Stimulated activated CD4-positive, alpha-beta T cell treated with anti-CD3 and anti-CD28 coated beads, TNF-alpha, amount 100 ng/mL, for 1 hour (primary cell): Measurements from ENCODE around the gene NHP2.
A peak's percentile ranks its signal among the peaks of the same experiment; 100 is the strongest.

Source experiments
- DNase-seq, 3 donors: peaks; one replicate each; pipeline ENCODE4 v3.0.0-alpha.2; 2020; ENCODE audit warnings: low read depth in 3 of 3, low spot score in 1 of 3

NHP2 gene

GRCh38 chr5:178115136-178115813 lies 38.4 kb downstream of the NHP2 start:
- no peak for DNase-seq

DNA sequence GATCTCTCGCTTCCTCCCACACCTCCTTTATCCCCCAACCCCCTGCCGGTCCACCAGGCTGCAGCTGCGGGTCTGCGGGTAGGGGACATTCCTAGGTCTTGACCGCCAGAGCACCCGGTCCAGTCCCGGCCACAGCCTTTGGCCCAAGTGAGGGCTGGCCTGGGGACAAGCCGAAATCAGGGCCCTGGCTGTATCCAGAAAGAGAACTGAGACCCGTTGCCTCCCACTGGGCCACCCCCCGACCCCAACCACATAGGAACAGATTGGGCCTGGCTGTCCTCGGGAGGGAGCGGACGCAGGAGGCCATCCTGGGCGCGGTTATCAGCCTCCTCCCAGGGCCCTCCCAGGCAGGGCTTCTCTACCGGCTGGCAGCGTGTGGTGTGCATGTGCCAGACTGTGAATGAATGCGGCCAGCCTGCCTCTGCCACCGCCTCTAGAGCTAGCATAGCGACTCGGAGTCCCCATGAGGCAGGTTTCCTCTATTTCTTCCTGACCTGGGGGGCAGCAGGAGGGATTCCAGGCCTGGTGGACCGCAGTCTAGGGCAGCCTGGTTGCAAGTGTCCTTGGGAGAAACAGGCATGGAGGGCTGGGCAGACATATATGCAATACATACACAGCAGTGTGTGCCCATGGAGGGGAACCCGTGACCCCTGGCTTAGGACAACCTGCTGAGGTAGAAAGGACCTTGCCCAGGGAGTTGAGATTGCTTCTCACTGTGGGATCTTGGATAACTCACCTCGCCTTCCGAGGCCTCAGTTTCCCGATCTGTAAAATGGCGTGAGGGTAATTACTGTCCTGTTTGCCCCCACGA lies 39.2 kb downstream of the NHP2 start:
- peak in 1 of 3 donors; percentile 20 for DNase-seq

DNA sequence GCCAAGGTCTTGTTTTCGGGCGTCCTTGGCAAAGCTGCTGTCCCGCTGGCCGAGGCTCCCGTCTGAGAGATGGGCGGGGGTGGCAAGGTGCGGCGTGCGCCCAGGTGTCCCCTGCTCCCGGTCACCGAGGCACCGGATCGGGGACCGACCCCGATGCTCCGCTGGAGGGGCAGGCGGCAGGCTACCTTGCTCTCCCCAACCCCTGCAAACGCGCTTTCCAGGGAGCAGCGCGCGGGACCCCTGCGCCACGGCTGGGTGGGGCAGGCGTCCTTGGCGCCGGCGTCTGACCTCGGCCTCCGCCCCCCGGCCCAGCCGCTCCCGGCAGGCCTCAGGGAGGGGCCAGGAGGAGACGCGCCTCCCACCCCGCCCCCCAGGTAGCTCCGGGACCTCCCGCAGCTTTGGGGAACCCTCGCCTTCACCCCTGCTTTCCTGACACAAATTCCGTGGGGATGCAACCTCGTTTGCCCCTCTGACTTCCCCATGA lies 39.8 kb downstream of the NHP2 start:
- no peak for DNase-seq

GRCh38 chr5:178113141-178113787 lies 40.4 kb downstream of the NHP2 start, which contains the start of gene N4BP3:
Gene N4BP3 (plus strand): TSS chr5:178113532. CDS start chr5:178119584, 6,052 bp downstream.
- peak; percentile 67 to 77 (median 74) for DNase-seq

GRCh38 chr5:178112545-178112944 lies 41.1 kb downstream of the NHP2 start:
- no peak for DNase-seq

DNA sequence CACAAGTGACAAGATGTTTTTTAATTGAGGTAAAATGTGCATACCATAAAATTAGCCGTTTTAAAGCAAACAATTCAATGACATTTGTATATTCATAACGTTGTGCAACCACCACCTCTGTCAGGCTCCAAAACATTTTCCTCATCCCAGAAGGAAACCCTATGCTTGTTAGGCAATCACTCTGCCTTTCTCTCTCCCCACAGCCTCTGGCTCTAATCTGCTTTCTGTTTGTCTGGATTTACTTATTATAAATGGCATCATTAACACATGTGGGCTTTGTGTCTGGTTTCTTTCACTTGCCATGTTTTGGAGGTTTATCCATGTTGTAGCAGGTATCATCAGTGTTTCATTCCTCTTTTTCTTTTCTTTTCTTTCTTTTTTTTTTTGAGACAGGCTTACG lies 41.8 kb downstream of the NHP2 start:
- no peak for DNase-seq

GRCh38 chr5:178110511-178110910 lies 43.2 kb downstream of the NHP2 start:
- no peak for DNase-seq

DNA sequence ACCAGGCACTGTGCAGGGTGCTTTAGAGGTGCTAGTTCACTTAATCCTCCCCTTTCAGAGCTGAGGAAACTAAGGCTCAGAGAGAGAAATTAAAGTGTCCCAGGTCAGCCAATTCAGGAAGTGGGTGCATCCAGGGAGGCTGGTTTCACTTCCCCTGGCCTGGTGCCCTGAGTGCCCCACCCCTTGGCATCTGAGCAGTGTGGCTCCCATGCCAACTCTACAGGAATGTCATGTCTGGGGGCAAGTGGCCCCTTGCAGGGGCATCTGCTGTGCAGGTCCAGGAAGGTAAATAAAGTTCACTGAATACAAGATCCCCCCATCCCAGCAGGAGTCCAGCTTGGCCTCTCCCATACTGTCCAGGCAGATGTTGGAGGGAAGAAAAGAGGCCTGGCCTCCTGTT lies 44.7 kb downstream of the NHP2 start:
- DNase-seq = no peak

GRCh38 chr5:178108446-178108845 lies 45.2 kb downstream of the NHP2 start:
- DNase-seq = no peak

DNA sequence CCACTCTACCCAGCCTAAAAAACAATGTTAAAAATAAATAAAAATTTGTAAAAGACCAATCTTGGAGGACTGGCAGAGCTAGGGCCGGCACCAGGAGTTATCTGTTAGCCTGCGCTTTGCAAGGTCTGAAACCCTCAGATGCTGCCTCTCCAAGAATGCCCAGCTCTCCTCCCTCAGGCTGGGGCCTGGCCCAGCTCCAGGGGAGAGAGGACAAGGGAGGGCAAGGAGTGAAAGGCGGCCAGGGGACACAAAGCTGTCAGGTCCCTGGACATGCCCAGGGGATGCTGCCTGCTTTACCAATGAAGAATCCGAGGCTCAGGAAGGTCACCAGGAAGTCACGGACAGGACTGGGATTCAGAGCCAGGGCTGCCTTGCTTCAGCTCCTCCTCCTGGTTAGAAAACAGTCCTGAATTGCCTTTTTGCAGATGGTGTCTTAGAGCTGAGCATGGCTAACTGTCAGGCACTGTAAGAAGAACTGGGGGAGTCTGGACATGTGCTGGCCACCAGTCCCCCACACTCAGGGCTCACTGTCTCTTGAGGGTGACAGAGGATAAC lies 45.9 kb downstream of the NHP2 start:
- no peak for DNase-seq

- no peak for DNase-seq
Measured at GRCh38 chr5:178106556-178107239, 47.0 kb downstream of the NHP2 start.

- DNase-seq = no peak
Measured at GRCh38 chr5:178106086-178106485, 47.6 kb downstream of the NHP2 start.

DNA sequence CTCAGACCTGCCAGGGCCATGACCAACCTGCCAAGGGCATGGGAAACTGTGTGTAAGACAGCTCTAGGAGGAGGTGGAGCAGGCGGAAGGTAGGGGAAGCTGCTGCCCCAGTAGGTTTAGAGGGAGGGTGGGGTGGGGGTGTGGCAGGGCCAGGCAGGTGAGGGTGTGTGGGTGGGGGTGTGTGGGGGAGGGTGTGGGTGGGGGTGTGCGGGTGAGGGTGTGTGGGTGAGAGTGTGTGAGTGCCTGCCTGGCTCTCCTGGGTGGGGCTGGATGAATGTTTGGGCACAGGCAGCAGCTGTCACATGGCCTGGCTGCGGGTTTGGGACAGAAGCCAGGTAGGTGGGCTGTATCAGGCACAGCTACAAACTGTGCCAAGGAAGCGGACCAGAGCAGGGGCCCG lies 49.2 kb downstream of the NHP2 start:
- DNase-seq = no peak

GRCh38 chr5:178103612-178104011 lies 50.1 kb downstream of the NHP2 start:
- DNase-seq = no peak
